Pancreas (tissue), 10 donors: ENCODE data around the gene PSMA8. TPM values are rescaled to one million over a fixed set of nuclear protein-coding genes. Genes with fewer than 3 reads are reported as not detected.
"Not testable (repeated sequence)": the region's sequence is repeated elsewhere in the genome, so short reads cannot be mapped to it uniquely, and the experiment has no call there.

Source experiments
- ATAC-seq, 4 donors: fragments of 200-7000 bp; cut with Tn5 transposase; one replicate each; pipeline versions ENCODE4 v1.8.0 to v1.9.1; 2020; ENCODE audit warnings: mild to moderate bottlenecking in 4 of 4, moderate library complexity in 4 of 4
- DNase-seq, 6 donors: peaks; one replicate each; pipeline ENCODE4 v3.0.0-alpha.2; 2020
- FAIRE-seq: peaks from 2 replicates; lab custom pipeline; 2012; peaks lifted over from hg19 to GRCh38; lab: Jason Lieb, UNC
- H3K27ac ChIP-seq, 4 donors: fragments of 200-600 bp; sonication (generic); 1 replicate in 3 of 4; 2 replicates in 1 of 4; pipeline versions ENCODE4 v1.5.0 to v1.8.0; 2020
- H3K27me3 ChIP-seq, 4 donors: fragments of 200-600 bp; one replicate each; pipeline ENCODE4 v1.8.0; 2021
- H3K36me3 ChIP-seq, 3 donors: fragments of 200-600 bp; sonication (generic) in 1 of 3; one replicate each; pipeline versions ENCODE4 v1.5.0 to v1.8.0; 2020 to 2021
- H3K4me1 ChIP-seq, 3 donors: fragments of 200-600 bp; one replicate each; pipeline ENCODE4 v1.8.0; 2021
- H3K4me3 ChIP-seq, 4 donors: fragments of 200-600 bp; sonication (generic) in 2 of 4; one replicate each; pipeline versions ENCODE4 v1.5.0 to v1.8.0; 2020 to 2021
- H3K9me3 ChIP-seq, 4 donors: fragments of 200-600 bp; one replicate each; pipeline ENCODE4 v1.8.0; 2021
- WGBS, 2 donors: extraction: QIAGEN DNeasy Blood & Tissue Kit; methylation state at CpG; one replicate each; pipeline ENCODE4 v1.1.7; 2013; 5-methylcytosine and 5-hydroxymethylcytosine counted together
- intact Hi-C, 3 donors: fragments of 100-400 bp; cut with DNase I; formaldehyde crosslinking; loops; one replicate each; pipeline versions ENCODE4 v1.11.1 to v1.14.2; 2022
- polyA plus RNA-seq, 2 donors: library from polyadenylated mRNA; stranded (reverse); fragments of 200-250 nt; gene quantifications; one replicate each; pipeline ENCODE4 v1.2.3, GENCODE V29; 2013
- total RNA-seq, 6 donors: library from RNA; stranded (reverse); fragmentation: NEBNext Ultra II Directional in 4 of 6; extraction: Animal tissue kit (Norgen Biotek cat#: 25700) in 4 of 6; gene quantifications; one replicate each; pipeline versions ENCODE4 v1.2.1 to v1.2.4, GENCODE V29; 2021 to 2023
- TF ChIP-seq, protein P1 (sequence below), 4 donors: fragments of 200-600 bp; sonication (generic) in 3 of 4; IDR thresholded peaks; one replicate each; pipeline versions ENCODE4 v1.5.0 to v1.8.0; 2021; ENCODE audit warnings: antibody characterized with exemption in 4 of 4
- donor health status: healthy with polysubstance abuse.
- donor health status: DM: no; HTN: no; CAD: no; lungs with moderate emphysema.
- donor health status: DM: no; HTN: no; CAD: no.
- donor health status: control.
- donor health status: control.
- donor health status: Bipolar disorder and iron deficiency.
- donor health status: DM: yes; HTN: yes; CAD: no.
- donor health status: DM: no; HTN: no; CAD: no.
- donor health status: DM: no; HTN: no; CAD: no.
- donor health status: DM: yes; HTN: yes; CAD: no.

PSMA8 gene
- total and polyA plus RNA-seq, 8 donors = not detected

DNA sequence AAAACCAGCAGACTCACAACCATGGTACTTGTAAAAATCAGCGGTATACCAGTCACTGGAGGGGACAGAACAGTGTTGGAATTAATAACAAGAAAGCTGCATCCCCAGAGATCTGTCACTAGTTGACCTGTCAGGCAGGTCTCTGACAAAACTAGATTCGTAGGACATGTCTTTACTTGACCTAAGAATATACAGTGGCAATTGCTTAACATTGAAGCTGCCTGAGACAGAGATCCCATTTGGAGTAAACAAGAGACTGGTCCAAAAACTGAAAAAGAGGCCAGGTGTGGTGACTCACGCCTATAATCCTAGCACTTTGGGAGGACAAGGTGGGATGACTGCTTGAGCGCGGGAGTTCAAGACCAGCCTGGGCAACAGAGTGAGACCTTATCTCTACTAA lies 36.1 kb upstream of the PSMA8 start:
- WGBS, 2 donors = 86 to 94% methylated on average over 5 of the region's 5 CpGs
- Histone ChIP-seq H3K27ac (no peak overlapping the region), H3K36me3 (no peaks in the 10 kb centered on the region), H3K9me3 (no peaks in the 10 kb centered on the region), H3K4me3 (no peak overlapping the region), H3K27me3 (no peaks in the 10 kb centered on the region), H3K4me1 (no peaks in the 10 kb centered on the region)
- TF ChIP-seq, protein P1, sequence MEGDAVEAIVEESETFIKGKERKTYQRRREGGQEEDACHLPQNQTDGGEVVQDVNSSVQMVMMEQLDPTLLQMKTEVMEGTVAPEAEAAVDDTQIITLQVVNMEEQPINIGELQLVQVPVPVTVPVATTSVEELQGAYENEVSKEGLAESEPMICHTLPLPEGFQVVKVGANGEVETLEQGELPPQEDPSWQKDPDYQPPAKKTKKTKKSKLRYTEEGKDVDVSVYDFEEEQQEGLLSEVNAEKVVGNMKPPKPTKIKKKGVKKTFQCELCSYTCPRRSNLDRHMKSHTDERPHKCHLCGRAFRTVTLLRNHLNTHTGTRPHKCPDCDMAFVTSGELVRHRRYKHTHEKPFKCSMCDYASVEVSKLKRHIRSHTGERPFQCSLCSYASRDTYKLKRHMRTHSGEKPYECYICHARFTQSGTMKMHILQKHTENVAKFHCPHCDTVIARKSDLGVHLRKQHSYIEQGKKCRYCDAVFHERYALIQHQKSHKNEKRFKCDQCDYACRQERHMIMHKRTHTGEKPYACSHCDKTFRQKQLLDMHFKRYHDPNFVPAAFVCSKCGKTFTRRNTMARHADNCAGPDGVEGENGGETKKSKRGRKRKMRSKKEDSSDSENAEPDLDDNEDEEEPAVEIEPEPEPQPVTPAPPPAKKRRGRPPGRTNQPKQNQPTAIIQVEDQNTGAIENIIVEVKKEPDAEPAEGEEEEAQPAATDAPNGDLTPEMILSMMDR (IDR thresholded peaks at IDR 0.05) = no peak
- intact Hi-C loops = no loop called here
- no peak for DNase-seq
- ATAC-seq = no peak
- FAIRE-seq = no peak

DNA sequence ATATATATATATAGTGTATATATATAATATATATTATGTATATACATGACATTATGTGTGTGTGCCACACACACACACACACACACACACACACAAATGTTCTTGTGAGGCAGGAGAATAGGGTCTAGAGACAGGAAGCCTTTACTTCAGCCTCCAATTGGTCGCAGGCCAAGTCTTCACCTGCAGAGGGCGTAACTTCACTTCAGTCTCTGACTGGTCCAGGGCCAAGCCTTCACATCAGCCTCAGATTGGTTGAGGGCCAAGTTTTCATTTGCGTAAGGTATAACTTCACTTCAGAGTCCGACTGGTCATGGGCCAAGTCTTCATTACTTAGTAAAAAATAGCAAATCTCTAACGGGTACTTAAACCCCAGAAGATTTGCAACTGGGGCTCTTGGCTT lies 30.1 kb upstream of the PSMA8 start:
- H3K9me3 ChIP-seq = no peaks in the 10 kb centered on the region
- H3K4me3 ChIP-seq = no peak overlapping the region
- no peaks in the 10 kb centered on the region for H3K27me3 ChIP-seq
- 39 to 46% methylated on average over 5 of the region's 5 CpGs for WGBS, 2 donors
- no peak overlapping the region for H3K27ac ChIP-seq
- ATAC-seq = peak in 1 of 4 donors; percentile 37
- FAIRE-seq = no peak
- intact Hi-C loops = no loop called here
- no peaks in the 10 kb centered on the region for H3K4me1 ChIP-seq
- H3K36me3 ChIP-seq = no peaks in the 10 kb centered on the region
- peak in 1 of 6 donors; percentile 38 for DNase-seq
- TF ChIP-seq, protein P1 (IDR thresholded peaks at IDR 0.05) = no peak

DNA sequence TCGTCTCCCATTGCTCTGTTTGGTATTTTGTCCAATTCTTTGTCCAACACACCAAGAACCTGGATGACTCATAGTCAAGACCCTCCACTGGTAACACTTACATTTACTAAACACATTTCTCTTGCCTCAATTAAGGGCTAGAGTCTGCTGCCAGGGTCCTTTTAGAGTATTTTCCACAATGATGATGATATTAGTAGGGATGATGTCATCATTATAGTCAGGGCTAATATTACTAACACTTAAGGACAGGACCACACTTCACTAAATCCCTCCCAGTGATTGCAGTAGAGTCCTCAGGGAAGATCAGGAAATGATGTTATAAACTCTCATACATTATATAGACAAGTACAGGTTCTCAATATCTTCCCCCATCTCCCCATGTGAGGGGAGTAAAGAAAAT lies 29.6 kb upstream of the PSMA8 start:
- ATAC-seq = no peak
- no peaks in the 10 kb centered on the region for H3K27me3 ChIP-seq
- H3K9me3 ChIP-seq = no peaks in the 10 kb centered on the region
- H3K36me3 ChIP-seq = no peaks in the 10 kb centered on the region
- H3K4me1 ChIP-seq = no peaks in the 10 kb centered on the region
- no peak for FAIRE-seq
- H3K4me3 ChIP-seq = no peak overlapping the region
- no peak for DNase-seq
- intact Hi-C loops = no loop called here
- TF ChIP-seq, protein P1 (IDR thresholded peaks at IDR 0.05) = no peak
- WGBS, 2 donors = 78 to 95% methylated on average over 1 of the region's 1 CpG
- no peak overlapping the region for H3K27ac ChIP-seq

DNA sequence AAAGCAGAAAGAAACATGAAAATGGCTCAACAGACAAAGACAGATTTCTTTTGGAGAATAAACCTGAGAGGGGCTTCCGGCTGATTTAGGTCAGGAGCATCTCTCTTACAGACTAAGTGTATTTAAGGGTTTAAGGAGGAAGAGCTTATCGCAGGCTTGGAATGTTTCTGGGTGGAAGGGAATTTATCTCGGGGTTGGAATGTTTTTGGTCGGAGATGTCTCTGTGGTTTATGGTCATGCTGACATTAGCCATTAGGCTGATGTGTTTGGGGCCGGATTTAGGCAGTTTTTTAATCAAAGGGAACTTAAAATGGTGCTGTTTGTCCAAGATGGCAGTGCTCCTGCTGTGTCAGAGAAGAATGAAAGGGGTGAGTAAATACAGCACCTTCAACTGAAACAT lies 14.4 kb upstream of the PSMA8 start:
- intact Hi-C loops = no loop called here
- no peak for ATAC-seq
- no peaks in the 10 kb centered on the region for H3K9me3 ChIP-seq
- no peak for DNase-seq
- no peak for FAIRE-seq
- no peaks in the 10 kb centered on the region for H3K27me3 ChIP-seq
- WGBS, 2 donors = 66 to 81% methylated on average over 5 of the region's 5 CpGs
- no peak overlapping the region for H3K4me3 ChIP-seq
- H3K36me3 ChIP-seq = no peaks in the 10 kb centered on the region
- TF ChIP-seq, protein P1 (IDR thresholded peaks at IDR 0.05) = no peak
- H3K27ac ChIP-seq = no peak overlapping the region
- no peaks in the 10 kb centered on the region for H3K4me1 ChIP-seq

DNA sequence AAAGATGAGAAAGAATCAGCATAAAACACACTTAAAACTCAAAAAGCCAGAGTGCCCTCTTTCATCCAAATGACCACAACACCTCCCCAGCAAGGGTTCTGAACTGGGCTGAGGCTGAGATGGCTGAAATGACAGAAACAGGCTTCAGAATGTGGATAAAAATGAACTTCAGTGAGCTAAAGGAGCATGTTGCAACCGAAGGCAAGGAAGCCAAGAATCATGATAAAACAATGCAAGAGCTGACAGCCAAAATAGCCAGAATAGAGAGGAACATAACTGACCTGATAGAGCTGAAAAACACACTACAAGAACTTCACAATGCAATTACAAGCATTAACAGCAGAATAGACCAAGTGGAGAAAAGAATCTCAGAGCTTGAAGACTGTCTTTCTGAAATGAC lies 12.2 kb upstream of the PSMA8 start:
- DNase-seq (no peak), ATAC-seq (no peak), FAIRE-seq (no peak)
- Histone ChIP-seq H3K27ac (no peak overlapping the region), H3K9me3 (no peaks in the 10 kb centered on the region), H3K27me3 (no peaks in the 10 kb centered on the region), H3K4me3 (no peak overlapping the region), H3K36me3 (no peaks in the 10 kb centered on the region), H3K4me1 (no peaks in the 10 kb centered on the region)
- intact Hi-C loops = no loop called here
- WGBS, 2 donors = 58 to 62% methylated on average over 1 of the region's 1 CpG
- TF ChIP-seq, protein P1 (IDR thresholded peaks at IDR 0.05) = no peak

DNA sequence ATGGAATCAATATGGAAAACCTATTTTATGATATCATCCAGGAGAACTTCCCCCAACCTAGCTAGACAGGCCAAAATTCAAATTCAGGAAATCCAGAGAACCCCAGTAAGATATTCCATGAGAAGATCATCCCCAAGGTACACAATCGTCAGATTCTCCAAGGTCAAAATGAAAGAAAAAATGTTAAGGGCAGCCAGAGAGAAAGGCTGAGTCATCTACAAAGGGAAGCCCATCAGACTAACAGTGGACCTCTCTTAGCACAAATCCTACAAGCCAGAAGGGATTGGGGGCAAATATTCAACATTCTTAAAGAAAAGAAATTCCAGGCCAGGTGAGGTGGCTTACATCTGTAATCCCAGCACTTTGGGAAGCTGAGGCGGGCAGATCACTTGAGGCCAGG lies 11.7 kb upstream of the PSMA8 start:
- H3K4me1 ChIP-seq, H3K36me3 ChIP-seq, DNase-seq, H3K4me3 ChIP-seq, H3K27ac ChIP-seq, FAIRE-seq, H3K27me3 ChIP-seq, H3K9me3 ChIP-seq, ATAC-seq, intact Hi-C loops: not testable (repeated sequence)
- 61 to 79% methylated on average over 2 of the region's 2 CpGs for WGBS, 2 donors
